Mesothelial cell of epicardium (in vitro differentiated cells): ENCODE data around the gene BEST4. TPM values are rescaled to one million over a fixed set of nuclear protein-coding genes. Genes with fewer than 3 reads are reported as not detected.
"Not testable (repeated sequence)": the region's sequence is repeated elsewhere in the genome, so short reads cannot be mapped to it uniquely, and the experiment has no call there.

Experiments
- DNase-seq, 2 experiments: peaks; one replicate each; pipeline ENCODE4 v3.0.0; 2021; ENCODE audit warnings: low spot score in 2 of 2; ENCODE audit not compliant: unreplicated experiment in 2 of 2
- H3K27ac Mint-ChIP-seq: 2 replicates; pipeline ENCODE4 v1.8.0; 2021; ENCODE audit warnings: mixed read lengths
- H3K27me3 Mint-ChIP-seq: 2 replicates; pipeline ENCODE4 v1.8.0; 2021; ENCODE audit warnings: low read depth, mixed read lengths
- H3K36me3 Mint-ChIP-seq: 2 replicates; pipeline ENCODE4 v1.8.0; 2021; ENCODE audit warnings: mixed read lengths
- H3K4me1 Mint-ChIP-seq: 2 replicates; pipeline ENCODE4 v1.8.0; 2021; ENCODE audit warnings: mixed read lengths
- H3K4me3 Mint-ChIP-seq: 2 replicates; pipeline ENCODE4 v1.8.0; 2021; ENCODE audit warnings: mild to moderate bottlenecking, moderate library complexity, mixed read lengths
- H3K9me3 Mint-ChIP-seq: 2 replicates; pipeline ENCODE4 v1.8.0; 2021; ENCODE audit warnings: mixed read lengths
- CTCF ChIP-seq: fragments of 200-600 bp; sonication (generic); IDR thresholded peaks from one replicate; pipeline ENCODE4 v1.5.0; 2021; ENCODE audit warnings: antibody characterized with exemption; ENCODE audit not compliant: unreplicated experiment
- total RNA-seq: library from RNA; stranded (reverse); gene quantifications from 3 replicates; pipeline ENCODE4 v1.2.1, GENCODE V29; 2021

The BEST4 gene
- total RNA-seq, 1 donor from 2014 or later, result 1.4 TPM

DNA sequence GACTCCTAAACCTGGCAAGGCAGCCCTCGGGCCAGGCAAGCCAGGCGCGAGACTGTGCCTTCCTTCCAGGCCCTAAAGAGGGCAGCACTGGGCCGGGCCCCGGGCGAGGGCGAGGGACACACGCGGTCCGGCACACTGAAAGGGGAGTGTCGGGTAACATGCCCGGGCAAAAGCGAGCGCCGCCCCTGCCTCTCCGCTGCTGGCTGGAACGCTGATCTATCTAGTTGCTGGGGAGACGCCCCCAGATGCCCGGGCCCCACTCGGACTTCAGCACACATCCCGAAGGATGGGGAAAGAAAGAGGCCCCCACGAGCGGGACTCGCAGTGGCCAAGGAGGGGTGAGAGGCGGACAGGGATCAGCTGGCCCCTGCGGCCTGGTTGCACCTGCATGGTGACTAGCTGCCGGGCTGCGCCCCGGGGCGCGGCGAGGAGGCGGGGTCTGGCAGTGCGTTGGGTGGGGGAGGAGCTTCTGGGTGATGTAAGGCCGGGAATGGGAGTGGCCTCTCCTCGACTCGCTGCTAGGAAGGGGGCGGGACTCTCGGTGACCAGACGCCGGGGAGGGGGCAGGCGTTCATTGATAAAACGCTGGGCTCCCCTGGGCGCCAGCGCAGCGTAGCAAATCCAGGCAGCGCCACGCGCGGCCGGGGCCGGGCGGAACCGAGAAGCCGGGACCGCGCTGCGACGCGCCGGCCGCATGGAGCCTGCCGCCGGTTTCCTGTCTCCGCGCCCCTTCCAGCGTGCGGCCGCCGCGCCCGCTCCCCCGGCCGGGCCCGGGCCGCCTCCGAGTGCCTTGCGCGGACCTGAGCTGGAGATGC lies 12.0 kb upstream of the BEST4 start, which contains the start of gene PLK3:
Gene PLK3 (plus strand): TSS at position 608 of the 815 bp plus-strand sequence. CDS start 87 bp downstream, at position 695.
- Mint-ChIP-seq H3K4me1 (peaks cover 17% of the 10 kb centered on the region), H3K9me3 (no peaks in the 10 kb centered on the region), H3K36me3 (peaks cover 8% of the 10 kb centered on the region), H3K27me3 (peaks cover 3% of the 10 kb centered on the region), H3K4me3 (peak within 1 kb of the TSS; percentile 96), H3K27ac (peak within 1 kb of the TSS; percentile 99)
- peak; percentile 76 for TF ChIP-seq CTCF
- peak; percentile 95 to 96 for DNase-seq

- Mint-ChIP-seq H3K4me1 (peaks cover 17% of the 10 kb centered on the region), H3K27me3 (peaks cover 3% of the 10 kb centered on the region)
- no peak for TF ChIP-seq CTCF
Observed at GRCh38 chr1:44798481-44799365, 10.8 kb upstream of the BEST4 start.

DNA sequence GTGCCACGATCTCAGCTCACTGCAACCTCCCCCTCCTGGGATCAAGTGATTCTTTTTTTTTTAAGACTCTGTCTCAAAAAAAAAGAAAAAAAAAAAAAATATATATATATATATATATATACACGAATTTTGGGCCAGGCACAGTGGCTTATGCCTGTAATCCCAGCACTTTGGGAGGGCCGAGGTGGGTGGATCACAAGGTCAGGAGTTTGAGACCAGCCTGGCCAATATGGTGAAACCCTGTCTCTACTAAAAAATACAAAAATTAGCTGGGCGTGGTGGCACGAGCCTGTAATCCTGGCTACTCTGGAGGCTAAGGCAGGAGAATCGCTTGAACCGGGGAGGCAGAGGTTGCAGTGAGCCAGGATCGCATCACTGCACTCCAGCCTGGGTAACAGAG lies 9.9 kb upstream of the BEST4 start:
- not testable (repeated sequence) for H3K27ac Mint-ChIP-seq, H3K27me3 Mint-ChIP-seq, H3K4me3 Mint-ChIP-seq, H3K9me3 Mint-ChIP-seq, DNase-seq, H3K36me3 Mint-ChIP-seq
- H3K4me1 Mint-ChIP-seq, result peaks cover 23% of the 10 kb centered on the region

More at GRCh38 chr1:44798481-44799365, 10.8 kb upstream of the BEST4 start:
- Mint-ChIP-seq H3K36me3 (peaks cover 8% of the 10 kb centered on the region), H3K9me3 (no peaks in the 10 kb centered on the region), H3K4me3 (no peak overlapping the region), H3K27ac (no peak overlapping the region)
- DNase-seq, result no peak

DNA sequence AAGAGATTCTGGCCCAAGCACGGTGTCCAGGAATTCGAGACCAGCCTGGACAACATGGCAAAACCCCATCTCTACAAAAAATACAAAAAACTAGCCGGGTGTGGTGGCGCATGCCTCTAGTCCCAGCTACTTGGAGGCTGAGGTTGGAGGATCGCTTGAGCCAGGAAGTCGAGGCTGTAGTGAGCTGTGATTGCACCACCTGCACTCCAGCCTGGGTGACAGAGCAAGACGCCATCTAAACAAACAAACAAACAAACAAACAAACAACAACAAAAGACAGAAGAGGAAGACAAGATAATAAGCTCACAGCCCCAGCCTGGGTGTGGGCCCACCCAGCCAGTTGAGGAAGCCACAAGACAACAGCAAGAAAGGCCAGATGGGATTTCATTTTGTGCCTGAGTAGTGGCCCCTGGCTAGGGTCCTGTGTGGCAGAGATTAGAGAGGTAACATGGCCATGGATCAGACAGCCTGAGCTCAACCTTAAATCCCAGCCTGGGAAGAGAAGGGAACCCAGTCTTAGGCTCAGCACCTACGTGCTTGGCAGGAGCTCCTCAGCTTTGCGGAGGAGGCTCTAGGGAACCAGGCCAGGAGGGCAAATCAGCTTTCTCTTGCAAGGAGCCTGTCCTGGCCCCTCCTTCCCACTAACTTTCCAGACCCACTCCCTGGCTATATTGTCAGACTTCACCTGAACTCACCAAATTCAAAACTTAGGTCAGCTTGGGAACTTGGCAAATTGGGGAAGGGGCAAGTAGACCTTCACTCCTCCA lies 4.9 kb upstream of the BEST4 start:
- Mint-ChIP-seq H3K4me1 (peaks cover 10% of the 10 kb centered on the region), H3K27ac (peak overlapping the region; percentile 37), H3K9me3 (no peaks in the 10 kb centered on the region), H3K27me3 (no peaks in the 10 kb centered on the region), H3K36me3 (no peaks in the 10 kb centered on the region), H3K4me3 (no peak overlapping the region)
- no peak for DNase-seq
- TF ChIP-seq CTCF, result no peak

- DNase-seq, result no peak
- no peak overlapping the region for H3K27ac Mint-ChIP-seq
- H3K9me3 Mint-ChIP-seq, result no peaks in the 10 kb centered on the region
- H3K27me3 Mint-ChIP-seq, result no peaks in the 10 kb centered on the region
- H3K4me1 Mint-ChIP-seq, result peaks cover 14% of the 10 kb centered on the region
- H3K36me3 Mint-ChIP-seq, result no peaks in the 10 kb centered on the region
- H3K4me3 Mint-ChIP-seq, result no peak overlapping the region
- TF ChIP-seq CTCF, result no peak
Observed at GRCh38 chr1:44790968-44791801, 3.2 kb upstream of the BEST4 start.
